ENCODE results near the gene VOPP1.
A peak's percentile ranks its signal among the peaks of the same experiment; 100 is the strongest.

VOPP1 gene

DNA sequence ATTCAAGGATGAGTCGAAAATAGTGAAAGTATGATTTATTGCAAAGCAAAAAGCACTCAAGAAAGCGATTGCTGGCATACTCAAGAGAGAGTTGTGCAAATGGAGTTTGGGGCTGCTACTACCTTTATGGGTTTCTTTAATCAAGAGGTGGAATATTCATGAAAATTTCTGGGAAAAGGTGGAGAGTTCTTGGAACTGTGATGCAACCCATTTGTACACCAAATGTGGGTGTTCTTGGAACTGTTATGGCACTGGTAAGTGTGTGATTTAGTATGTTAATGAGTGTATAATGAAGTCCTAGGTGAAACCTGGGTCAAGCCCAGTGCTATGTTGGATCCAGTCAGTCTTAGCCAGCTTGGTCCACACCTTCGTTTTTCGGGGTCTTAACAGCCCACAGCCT, 3.4 kb upstream of the VOPP1 start:
- no peak overlapping the region for H3K4me3 ChIP-seq (ENCODE audit: low read depth, low read length)
- no peak for DNase-seq (ENCODE audit: low read depth)
- TF ChIP-seq, protein P1, sequence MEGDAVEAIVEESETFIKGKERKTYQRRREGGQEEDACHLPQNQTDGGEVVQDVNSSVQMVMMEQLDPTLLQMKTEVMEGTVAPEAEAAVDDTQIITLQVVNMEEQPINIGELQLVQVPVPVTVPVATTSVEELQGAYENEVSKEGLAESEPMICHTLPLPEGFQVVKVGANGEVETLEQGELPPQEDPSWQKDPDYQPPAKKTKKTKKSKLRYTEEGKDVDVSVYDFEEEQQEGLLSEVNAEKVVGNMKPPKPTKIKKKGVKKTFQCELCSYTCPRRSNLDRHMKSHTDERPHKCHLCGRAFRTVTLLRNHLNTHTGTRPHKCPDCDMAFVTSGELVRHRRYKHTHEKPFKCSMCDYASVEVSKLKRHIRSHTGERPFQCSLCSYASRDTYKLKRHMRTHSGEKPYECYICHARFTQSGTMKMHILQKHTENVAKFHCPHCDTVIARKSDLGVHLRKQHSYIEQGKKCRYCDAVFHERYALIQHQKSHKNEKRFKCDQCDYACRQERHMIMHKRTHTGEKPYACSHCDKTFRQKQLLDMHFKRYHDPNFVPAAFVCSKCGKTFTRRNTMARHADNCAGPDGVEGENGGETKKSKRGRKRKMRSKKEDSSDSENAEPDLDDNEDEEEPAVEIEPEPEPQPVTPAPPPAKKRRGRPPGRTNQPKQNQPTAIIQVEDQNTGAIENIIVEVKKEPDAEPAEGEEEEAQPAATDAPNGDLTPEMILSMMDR (conservative IDR thresholded peaks at IDR 0.05; ENCODE audit: low read depth, low read length) = no peak

DNA sequence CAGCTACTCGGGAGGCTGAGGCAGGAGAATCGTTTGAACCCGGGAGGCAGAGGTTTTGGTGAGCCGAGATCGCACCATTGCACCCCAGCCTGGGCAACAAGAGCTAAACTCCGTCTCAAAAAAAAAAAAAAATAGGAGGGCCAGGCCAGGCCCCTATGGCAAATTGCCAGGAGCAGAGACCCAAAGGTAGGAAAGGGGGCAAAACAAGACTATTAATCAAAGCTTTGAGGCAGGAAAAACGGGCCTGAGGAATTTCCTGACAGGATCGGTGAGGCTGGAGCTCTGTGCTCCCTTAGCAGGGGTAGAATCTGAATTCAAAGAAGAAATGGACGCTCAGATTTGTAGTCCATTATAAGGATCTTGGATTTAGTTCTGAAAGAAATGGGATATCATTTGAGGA, 2.8 kb upstream of the VOPP1 start:
- no peak for DNase-seq (ENCODE audit: low read depth)
- H3K4me3 ChIP-seq (ENCODE audit: low read depth, low read length) = no peak overlapping the region
- TF ChIP-seq, protein P1 (conservative IDR thresholded peaks at IDR 0.05; ENCODE audit: low read depth, low read length) = no peak

- TF ChIP-seq, protein P1 (conservative IDR thresholded peaks at IDR 0.05; ENCODE audit: low read depth, low read length) = no peak
- DNase-seq (ENCODE audit: low read depth) = peak; percentile 64
- H3K4me3 ChIP-seq (ENCODE audit: low read depth, low read length) = no peak overlapping the region
Observed at GRCh38 chr7:55574051-55574717, 1.9 kb upstream of the VOPP1 start.

DNA sequence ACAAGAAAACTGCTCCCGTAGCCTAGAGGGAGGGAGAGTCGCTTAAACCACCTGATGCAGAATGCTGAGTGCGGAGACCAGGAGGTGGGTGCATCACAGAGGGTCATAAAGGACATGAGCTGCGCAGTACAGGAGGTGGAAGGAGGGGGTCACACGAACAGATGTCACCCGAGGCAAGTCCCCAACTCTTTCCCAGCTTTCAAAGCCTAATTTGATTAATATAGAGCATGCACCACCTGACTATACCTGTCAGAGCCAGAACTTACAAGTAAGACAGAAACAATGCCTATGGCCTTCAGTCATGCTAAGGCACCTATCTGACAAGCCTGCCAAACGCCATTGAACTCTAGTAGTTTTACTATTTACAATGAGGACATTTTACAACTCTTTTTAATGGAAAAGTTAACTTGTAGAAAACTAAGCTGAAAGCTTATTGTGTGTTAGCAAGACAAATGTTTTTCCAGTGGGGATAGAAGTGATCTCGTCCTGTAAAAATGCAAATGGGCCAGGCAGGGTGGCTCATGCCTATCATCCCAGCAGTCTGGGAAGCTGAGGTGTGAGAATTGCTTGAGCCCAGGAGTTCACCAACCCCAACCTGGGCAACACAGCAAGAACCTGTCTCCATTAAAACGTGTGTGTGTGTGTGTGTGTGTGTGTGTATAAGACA, 1.1 kb upstream of the VOPP1 start:
- no peak overlapping the region for H3K4me3 ChIP-seq (ENCODE audit: low read depth, low read length)
- TF ChIP-seq, protein P1 (conservative IDR thresholded peaks at IDR 0.05; ENCODE audit: low read depth, low read length) = no peak
- peak; percentile 43 for DNase-seq (ENCODE audit: low read depth)

GRCh38 chr7:55571511-55572377, 558 bp downstream of the VOPP1 start:
- peak; percentile 57 for DNase-seq (ENCODE audit: low read depth)
- H3K4me3 ChIP-seq (ENCODE audit: low read depth, low read length) = peak overlapping the region; percentile 84
- TF ChIP-seq, protein P1 (conservative IDR thresholded peaks at IDR 0.05; ENCODE audit: low read depth, low read length) = no peak

GRCh38 chr7:55570939-55571338, 1.4 kb downstream of the VOPP1 start:
- H3K4me3 ChIP-seq (ENCODE audit: low read depth, low read length) = peak overlapping the region; percentile 84
- TF ChIP-seq, protein P1 (conservative IDR thresholded peaks at IDR 0.05; ENCODE audit: low read depth, low read length) = no peak
- DNase-seq (ENCODE audit: low read depth) = peak; percentile 76

Data from choroid plexus epithelial cell (primary cell).